Osteocyte (in vitro differentiated cells): ENCODE data around the gene CDK16. TPM values are rescaled to one million over a fixed set of nuclear protein-coding genes. Genes with fewer than 3 reads are reported as not detected.

Experiments
- DNase-seq: peaks from one replicate; pipeline ENCODE4 v3.0.0; 2021; ENCODE audit warnings: mixed read lengths; ENCODE audit not compliant: unreplicated experiment; ENCODE audit errors: extremely low spot score
- H3K27ac Mint-ChIP-seq: one replicate; pipeline ENCODE4 v1.8.0; 2021; ENCODE audit warnings: mild to moderate bottlenecking, mixed read lengths; ENCODE audit not compliant: unreplicated experiment
- H3K27me3 Mint-ChIP-seq: one replicate; pipeline ENCODE4 v1.8.0; 2021; ENCODE audit warnings: mixed read lengths; ENCODE audit not compliant: unreplicated experiment
- H3K36me3 Mint-ChIP-seq: one replicate; pipeline ENCODE4 v1.8.0; 2021; ENCODE audit warnings: mixed read lengths; ENCODE audit not compliant: unreplicated experiment
- H3K4me1 Mint-ChIP-seq: one replicate; pipeline ENCODE4 v1.8.0; 2021; ENCODE audit warnings: mixed read lengths; ENCODE audit not compliant: unreplicated experiment
- H3K4me3 Mint-ChIP-seq: one replicate; pipeline ENCODE4 v1.8.0; 2021; ENCODE audit warnings: mild to moderate bottlenecking, moderate library complexity, mixed read lengths; ENCODE audit not compliant: unreplicated experiment
- H3K9me3 Mint-ChIP-seq: one replicate; pipeline ENCODE4 v1.8.0; 2021; ENCODE audit warnings: mixed read lengths; ENCODE audit not compliant: unreplicated experiment
- CTCF ChIP-seq: fragments of 200-600 bp; sonication (generic); IDR thresholded peaks from 2 replicates; pipeline ENCODE4 v1.5.0; 2021; ENCODE audit warnings: antibody characterized with exemption, mild to moderate bottlenecking, moderate library complexity
- total RNA-seq: library from RNA; stranded (reverse); gene quantifications from 2 replicates; pipeline ENCODE4 v1.2.1, GENCODE V29; 2021

CDK16 gene
- total RNA-seq, 1 donor from 2014 or later = 174 TPM

- H3K36me3 Mint-ChIP-seq = peaks cover 67% of the 10 kb centered on the region
- no peak overlapping the region for H3K4me3 Mint-ChIP-seq
- H3K4me1 Mint-ChIP-seq = peaks cover 17% of the 10 kb centered on the region
- no peaks in the 10 kb centered on the region for H3K9me3 Mint-ChIP-seq
- no peaks in the 10 kb centered on the region for H3K27me3 Mint-ChIP-seq
- peak overlapping the region; percentile 57 for H3K27ac Mint-ChIP-seq
- no peak for DNase-seq
- no peak for TF ChIP-seq CTCF
These were observed 5.8 kb upstream of the CDK16 start for GRCh38 chrX:47212381-47213293.

- Mint-ChIP-seq H3K36me3 (peaks cover 59% of the 10 kb centered on the region), H3K27ac (no peak overlapping the region), H3K27me3 (no peaks in the 10 kb centered on the region), H3K4me1 (peaks cover 20% of the 10 kb centered on the region), H3K4me3 (no peak overlapping the region), H3K9me3 (no peaks in the 10 kb centered on the region)
- no peak for TF ChIP-seq CTCF
- no peak for DNase-seq
These were observed 3.9 kb upstream of the CDK16 start for GRCh38 chrX:47214435-47215077.

- Mint-ChIP-seq H3K27ac (no peak overlapping the region), H3K27me3 (no peaks in the 10 kb centered on the region), H3K4me1 (peaks cover 28% of the 10 kb centered on the region), H3K4me3 (no peak overlapping the region), H3K9me3 (no peaks in the 10 kb centered on the region), H3K36me3 (peaks cover 51% of the 10 kb centered on the region)
- DNase-seq = no peak
- no peak for TF ChIP-seq CTCF
These were observed 3.1 kb upstream of the CDK16 start for GRCh38 chrX:47215291-47215900.

GRCh38 chrX:47216393-47216925 lies 2.0 kb upstream of the CDK16 start:
- DNase-seq = no peak
- peaks cover 43% of the 10 kb centered on the region for H3K36me3 Mint-ChIP-seq
- H3K27me3 Mint-ChIP-seq = no peaks in the 10 kb centered on the region
- H3K27ac Mint-ChIP-seq = peak overlapping the region; percentile 99
- H3K9me3 Mint-ChIP-seq = no peaks in the 10 kb centered on the region
- H3K4me1 Mint-ChIP-seq = peaks cover 37% of the 10 kb centered on the region
- no peak for TF ChIP-seq CTCF
- H3K4me3 Mint-ChIP-seq = peak overlapping the region; percentile 86
